HCT116 (cell line): ENCODE measurements around the gene NEURL1B. TPM values are rescaled to one million over a fixed set of nuclear protein-coding genes. Genes with fewer than 3 reads are reported as not detected.

Experiments
- ATAC-seq: fragments of 200-7000 bp; cut with Tn5 transposase; 2 replicates; pipeline ENCODE4 v1.9.1; 2020; ENCODE audit warnings: mild to moderate bottlenecking, moderate library complexity
- BruUV-seq: library from RNA; stranded (reverse); fragments of 400-500 nt; replicated peaks from 2 replicates; lab custom pipeline; 2021; lab: Mats Ljungman, UMichigan
- CTCF ChIA-PET: fragments of 300-600 bp; sonication (Branson Sonifier 250); formaldehyde crosslinking; loops from one replicate; lab custom pipeline; 2021; ENCODE audit warnings: antibody characterized with exemption; lab: Charles Lee
- POLR2A ChIA-PET: fragments of 300-600, 350-600 bp; sonication (Branson Sonifier 250); formaldehyde crosslinking; loops from one replicate; lab custom pipeline; 2021; ENCODE audit warnings: antibody characterized with exemption; lab: Charles Lee
- RAD21 ChIA-PET, 2 experiments: fragments of 300-600 bp; sonication (Branson Sonifier 250); formaldehyde crosslinking; loops; one replicate each; lab custom pipeline; 2023; ENCODE audit warnings: low total read pairs in 2 of 2; ENCODE audit not compliant: uncharacterized antibody in 2 of 2, unreplicated experiment in 2 of 2, low non-redundant PET in 1 of 2; lab: Charles Lee
- DNase-seq: peaks from one replicate; pipeline ENCODE4 v3.0.0-alpha.2; 2010; ENCODE audit warnings: low read depth, low spot score
- H2AFZ ChIP-seq: fragments of 200-600 bp; shearing (Covaris generic), sonication (generic); 2 replicates; pipeline ENCODE4 v1.6.1; 2017; ENCODE audit warnings: low read depth, mixed run types, mixed read lengths, antibody characterized with exemption, low read length; ENCODE audit not compliant: poor library complexity, severe bottlenecking
- H3K27ac ChIP-seq: 2 replicates; pipeline ENCODE4 v1.5.1; 2012; ENCODE audit warnings: low read depth, low read length
- H3K27me3 ChIP-seq: fragments of 200-600 bp; sonication (generic); 2 replicates; pipeline ENCODE4 v1.6.1; 2016; ENCODE audit warnings: mixed run types, low read length, mixed read lengths; ENCODE audit not compliant: insufficient read depth
- H3K36me3 ChIP-seq, 2 experiments: fragments of 200-500 bp in 1 of 2; fragments of 200-600 bp in 1 of 2; sonication (Bioruptor generic) in 1 of 2; sonication (generic) in 1 of 2; 2 replicates each; pipeline versions ENCODE4 v1.5.1 to v1.6.1; 2014 to 2016; ENCODE audit warnings: low read length in 2 of 2, inconsistent platforms in 1 of 2, mixed read lengths in 1 of 2, mixed run types in 1 of 2; ENCODE audit not compliant: insufficient read depth in 2 of 2, control insufficient read depth in 1 of 2
- H3K4me1 ChIP-seq, 2 experiments: fragments of 200-600 bp in 1 of 2; sonication (generic) in 1 of 2; 2 replicates each; pipeline versions ENCODE4 v1.5.1 to v1.6.1; 2012 to 2017; ENCODE audit warnings: low read length in 2 of 2, inconsistent platforms in 1 of 2, mild to moderate bottlenecking in 1 of 2, mixed read lengths in 1 of 2, mixed run types in 1 of 2, moderate library complexity in 1 of 2; ENCODE audit not compliant: insufficient read depth in 2 of 2, control insufficient read depth in 1 of 2
- H3K4me2 ChIP-seq: fragments of 200-600 bp; sonication (generic); 2 replicates; pipeline ENCODE4 v1.6.1; 2017; ENCODE audit warnings: mixed run types, low read length, mixed read lengths
- H3K4me3 ChIP-seq, 2 experiments: fragments of 200-600 bp in 1 of 2; sonication (generic) in 1 of 2; replicated peaks in 1 of 2; 2 replicates each; pipeline ENCODE4 v1.5.1; 2011 to 2016; ENCODE audit warnings: low read length in 2 of 2, control low read depth in 1 of 2, low read depth in 1 of 2, mild to moderate bottlenecking in 1 of 2, mixed read lengths in 1 of 2, mixed run types in 1 of 2
- H3K79me2 ChIP-seq: fragments of 200-600 bp; sonication (generic); 2 replicates; pipeline ENCODE4 v1.6.1; 2017; ENCODE audit warnings: mild to moderate bottlenecking, mixed run types, low read length, moderate library complexity, mixed read lengths; ENCODE audit not compliant: insufficient read depth
- H3K9ac ChIP-seq: fragments of 200-600 bp; sonication (generic); 2 replicates; pipeline ENCODE4 v1.6.1; 2016; ENCODE audit warnings: low read length, mixed read lengths
- H3K9me2 ChIP-seq: fragments of 200-600 bp; sonication (generic), shearing (Covaris generic); 2 replicates; pipeline ENCODE4 v1.6.1; 2017; ENCODE audit warnings: mixed run types, mild to moderate bottlenecking, moderate library complexity; ENCODE audit not compliant: insufficient read depth
- H3K9me3 ChIP-seq, 2 experiments: fragments of 200-500 bp in 1 of 2; fragments of 200-600 bp in 1 of 2; sonication (Bioruptor generic) in 1 of 2; sonication (generic) in 1 of 2; 2 replicates each; pipeline ENCODE4 v1.6.1; 2014 to 2017; ENCODE audit warnings: low read length in 2 of 2, mixed read lengths in 2 of 2, inconsistent platforms in 1 of 2, low read depth in 1 of 2, mild to moderate bottlenecking in 1 of 2, mixed run types in 1 of 2, moderate library complexity in 1 of 2; ENCODE audit not compliant: control insufficient read depth in 1 of 2, insufficient read depth in 1 of 2
- H4K20me1 ChIP-seq: fragments of 200-600 bp; sonication (generic), shearing (Covaris generic); 2 replicates; pipeline ENCODE4 v1.6.1; 2017; ENCODE audit warnings: mixed run types, mild to moderate bottlenecking, moderate library complexity; ENCODE audit not compliant: insufficient read depth
- ATF3 ChIP-seq: IDR thresholded peaks from 2 replicates; pipeline ENCODE4 v1.6.1; 2012
- EGR1 ChIP-seq: IDR thresholded peaks from 2 replicates; pipeline ENCODE4 v1.6.1; 2012; ENCODE audit warnings: low read depth
- ELF1 ChIP-seq: IDR thresholded peaks from 2 replicates; pipeline ENCODE4 v1.6.1; 2012; ENCODE audit warnings: low read depth, borderline replicate concordance
- EZH2 ChIP-seq: fragments of 200-600 bp; sonication (generic); IDR thresholded peaks from 2 replicates; pipeline ENCODE4 v1.6.1; 2017; ENCODE audit warnings: antibody characterized with exemption, mixed run types
- MAX ChIP-seq: IDR thresholded peaks from 2 replicates; pipeline ENCODE4 v1.6.1; 2012
- POLR2A ChIP-seq: IDR thresholded peaks from 2 replicates; pipeline ENCODE4 v1.7.0; 2011; ENCODE audit warnings: borderline replicate concordance; ENCODE audit not compliant: insufficient read depth, insufficient read length; ENCODE audit errors: extremely low read depth
- POLR2AphosphoS5 ChIP-seq: IDR thresholded peaks from 2 replicates; pipeline ENCODE4 v1.6.1; 2011; ENCODE audit warnings: mild to moderate bottlenecking, low read depth, low read length, moderate library complexity
- REST ChIP-seq: IDR thresholded peaks from 2 replicates; pipeline ENCODE4 v1.6.1; 2012; ENCODE audit warnings: low read depth
- SIN3A ChIP-seq: IDR thresholded peaks from 2 replicates; pipeline ENCODE4 v1.6.1; 2012; ENCODE audit warnings: low read depth
- SP1 ChIP-seq: IDR thresholded peaks from 2 replicates; pipeline ENCODE4 v1.6.1; 2012; ENCODE audit warnings: low read depth
- TCF7L2 ChIP-seq: IDR thresholded peaks from 2 replicates; pipeline ENCODE4 v1.7.0; 2011; ENCODE audit warnings: borderline replicate concordance, inconsistent platforms; ENCODE audit not compliant: insufficient read depth, insufficient read length; ENCODE audit errors: extremely low read depth
- YY1 ChIP-seq: IDR thresholded peaks from 2 replicates; pipeline ENCODE4 v1.6.1; 2011; ENCODE audit warnings: low read length, low read depth, moderate library complexity, mild to moderate bottlenecking; ENCODE audit not compliant: insufficient replicate concordance; ENCODE audit errors: extremely low read depth
- ZBTB33 ChIP-seq: IDR thresholded peaks from 2 replicates; pipeline ENCODE4 v1.6.1; 2011; ENCODE audit warnings: mild to moderate bottlenecking, low read length, moderate library complexity; ENCODE audit not compliant: insufficient replicate concordance; ENCODE audit errors: extremely low read depth
- ZFX ChIP-seq: fragments of 450-650 bp; IDR thresholded peaks from 2 replicates; pipeline ENCODE4 v1.6.1; 2017
- ZNF274 ChIP-seq: fragments of 200-500 bp; sonication (Bioruptor generic); IDR thresholded peaks from 2 replicates; pipeline ENCODE4 v1.6.1; 2014; ENCODE audit warnings: mild to moderate bottlenecking, low read depth, low read length, inconsistent platforms
- intact Hi-C: fragments of 100-400 bp; cut with micrococcal nuclease; formaldehyde crosslinking; loops from 2 replicates; pipeline ENCODE4 v1.10.0; 2022
- total RNA-seq: library from RNA; stranded (reverse); gene quantifications from one replicate; pipeline ENCODE4 v1.2.1, GENCODE V29; 2021; ENCODE audit not compliant: unreplicated experiment

NEURL1B gene
- total RNA-seq, 1 experiment from 2014 or later, result 5.8 TPM

GRCh38 chr5:172646716-172647285 is 5.7 kb downstream of the NEURL1B start:
- no peak overlapping the region for H2AFZ ChIP-seq
- no peaks in the 10 kb centered on the region for H3K9me3 ChIP-seq
- no peaks in the 10 kb centered on the region for H3K9me2 ChIP-seq
- no peak for DNase-seq
- H3K27me3 ChIP-seq, result no peaks in the 10 kb centered on the region
- H4K20me1 ChIP-seq, result no peaks in the 10 kb centered on the region
- H3K36me3 ChIP-seq, result no peaks in the 10 kb centered on the region
- no peaks in the 10 kb centered on the region for H3K79me2 ChIP-seq
- H3K9ac ChIP-seq, result no peak overlapping the region
- POLR2A ChIA-PET, result no interaction called here
- BruUV-seq, result no TSS peak
- peaks cover 3 to 9% of the 10 kb centered on the region in 2 experiments; a peak in 2 of 4 replicates for H3K4me1 ChIP-seq
- no peak overlapping the region for H3K4me3 ChIP-seq
- H3K27ac ChIP-seq, result no peak overlapping the region
- CTCF ChIA-PET, result no interaction called here
- ATAC-seq, result peak; percentile 64; the same call in 1 of the 2 replicates
- intact Hi-C loops, result no loop called here
- H3K4me2 ChIP-seq, result no peak overlapping the region
- TF ChIP-seq EGR1 (no peak), ZNF274 (no peak), REST (no peak), MAX (no peak), POLR2AphosphoS5 (no peak), ZFX (no peak), SIN3A (no peak), POLR2A (no peak), SP1 (no peak), ATF3 (no peak), ZBTB33 (no peak), ELF1 (no peak), YY1 (no peak), TCF7L2 (no peak), EZH2 (no peak)
- RAD21 ChIA-PET, result no interaction called here
